DOHH2 (cell line): Measurements from ENCODE around the gene AP4E1.

Experiments used
- EZH2phosphoT487 ChIP-seq: fragments of 200-600 bp; sonication (generic); IDR thresholded peaks from 2 replicates; pipeline ENCODE4 v1.6.1; 2017; ENCODE audit warnings: borderline replicate concordance, mild to moderate bottlenecking, antibody characterized with exemption, low read length, moderate library complexity, mixed read lengths
- TF ChIP-seq, protein P1 (sequence below): fragments of 200-600 bp; sonication (generic); IDR thresholded peaks from one replicate; pipeline ENCODE4 v1.5.1; 2014; ENCODE audit warnings: antibody characterized with exemption, mild to moderate bottlenecking, low read depth, low read length; ENCODE audit not compliant: poor library complexity, severe bottlenecking

DNA sequence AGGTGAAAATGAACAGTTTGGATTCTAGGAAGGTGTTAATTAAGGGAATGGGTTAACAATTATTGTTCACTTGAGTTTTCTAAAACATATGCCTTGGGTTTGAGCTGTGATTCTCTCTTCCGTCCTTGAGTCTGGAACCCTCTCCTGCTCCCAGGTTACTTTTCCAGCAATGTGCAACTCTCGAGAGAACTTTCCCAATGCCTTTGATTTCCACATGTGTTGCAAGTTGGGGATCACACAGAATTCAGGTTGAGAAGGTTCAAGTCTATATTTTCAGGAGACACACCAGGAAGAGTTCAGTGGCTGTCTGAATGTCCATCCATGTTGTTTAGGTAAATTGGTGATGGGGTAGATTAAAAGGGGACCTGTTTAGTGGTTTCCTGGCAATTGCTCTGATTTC is 137.5 kb downstream of the AP4E1 start:
- TF ChIP-seq, protein P1, sequence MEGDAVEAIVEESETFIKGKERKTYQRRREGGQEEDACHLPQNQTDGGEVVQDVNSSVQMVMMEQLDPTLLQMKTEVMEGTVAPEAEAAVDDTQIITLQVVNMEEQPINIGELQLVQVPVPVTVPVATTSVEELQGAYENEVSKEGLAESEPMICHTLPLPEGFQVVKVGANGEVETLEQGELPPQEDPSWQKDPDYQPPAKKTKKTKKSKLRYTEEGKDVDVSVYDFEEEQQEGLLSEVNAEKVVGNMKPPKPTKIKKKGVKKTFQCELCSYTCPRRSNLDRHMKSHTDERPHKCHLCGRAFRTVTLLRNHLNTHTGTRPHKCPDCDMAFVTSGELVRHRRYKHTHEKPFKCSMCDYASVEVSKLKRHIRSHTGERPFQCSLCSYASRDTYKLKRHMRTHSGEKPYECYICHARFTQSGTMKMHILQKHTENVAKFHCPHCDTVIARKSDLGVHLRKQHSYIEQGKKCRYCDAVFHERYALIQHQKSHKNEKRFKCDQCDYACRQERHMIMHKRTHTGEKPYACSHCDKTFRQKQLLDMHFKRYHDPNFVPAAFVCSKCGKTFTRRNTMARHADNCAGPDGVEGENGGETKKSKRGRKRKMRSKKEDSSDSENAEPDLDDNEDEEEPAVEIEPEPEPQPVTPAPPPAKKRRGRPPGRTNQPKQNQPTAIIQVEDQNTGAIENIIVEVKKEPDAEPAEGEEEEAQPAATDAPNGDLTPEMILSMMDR = no peak
- no peak for TF ChIP-seq EZH2phosphoT487
